NCI-H2081 treated with DMSO at 0.1 percent for 48 hours (cell line): ENCODE measurements around the gene ACADS.
"Not testable (repeated sequence)": the region's sequence is repeated elsewhere in the genome, so short reads cannot be mapped to it uniquely, and the experiment has no call there.

Experiments used
- DNase-seq: peaks from one replicate; lab custom pipeline; 2025; lab: John Stamatoyannopoulos, UW

Gene ACADS

DNA sequence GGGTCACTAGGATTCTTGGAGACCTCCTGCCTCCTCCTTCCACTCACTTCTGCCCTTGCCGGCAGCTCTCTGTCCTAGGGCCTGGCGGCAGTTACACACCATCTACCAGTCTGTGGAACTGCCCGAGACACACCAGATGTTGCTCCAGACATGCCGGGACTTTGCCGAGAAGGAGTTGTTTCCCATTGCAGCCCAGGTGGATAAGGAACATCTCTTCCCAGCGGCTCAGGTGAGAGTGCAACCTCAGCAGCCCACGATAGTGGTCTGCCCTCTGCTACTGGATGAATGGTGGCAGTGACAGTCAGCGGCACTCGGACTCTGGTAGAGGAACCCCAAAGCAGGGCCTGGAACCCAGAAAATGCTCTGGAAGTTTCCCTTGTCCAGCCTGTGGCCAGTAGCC lies 1.3 kb downstream of the ACADS start:
- DNase-seq, result no peak

DNA sequence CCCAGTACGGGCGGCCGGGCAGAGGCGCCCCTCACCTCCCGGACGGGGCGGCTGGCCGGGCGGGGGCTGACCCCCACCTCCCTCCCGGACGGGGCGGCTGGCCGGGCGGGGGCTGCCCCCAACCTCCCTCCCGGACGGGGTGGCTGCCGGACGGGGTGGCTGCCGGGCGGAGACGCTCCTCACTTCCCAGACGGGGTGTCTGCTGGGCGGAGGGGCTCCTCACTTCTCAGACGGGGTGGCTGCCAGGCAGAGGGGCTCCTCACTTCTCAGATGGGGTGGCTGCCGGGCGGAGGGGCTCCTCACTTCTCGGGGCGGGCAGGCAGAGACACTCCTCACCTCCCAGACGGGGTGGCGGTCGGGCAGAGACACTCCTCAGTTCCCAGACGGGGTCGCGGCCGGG lies 6.6 kb downstream of the ACADS start:
- not testable (repeated sequence) for DNase-seq

DNA sequence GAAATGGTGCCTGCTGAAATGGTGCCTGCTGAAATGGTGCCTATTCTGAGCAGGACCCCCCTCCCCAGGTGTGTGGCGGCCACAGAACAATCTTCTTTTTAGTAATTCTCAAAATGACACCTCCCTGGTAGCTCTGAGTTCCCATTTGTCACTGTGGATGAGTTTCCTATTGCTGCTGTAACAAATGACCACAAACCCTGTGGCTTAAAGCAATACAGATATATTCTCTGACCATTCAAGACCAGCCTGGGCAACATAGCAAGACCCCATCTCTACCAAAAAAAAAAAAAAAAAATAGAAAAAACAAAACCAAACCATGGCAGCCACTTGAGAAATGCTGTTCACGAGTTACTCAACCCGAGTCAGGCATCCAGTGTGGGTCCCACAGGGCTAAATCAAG lies 7.9 kb downstream of the ACADS start:
- DNase-seq, result no peak

DNA sequence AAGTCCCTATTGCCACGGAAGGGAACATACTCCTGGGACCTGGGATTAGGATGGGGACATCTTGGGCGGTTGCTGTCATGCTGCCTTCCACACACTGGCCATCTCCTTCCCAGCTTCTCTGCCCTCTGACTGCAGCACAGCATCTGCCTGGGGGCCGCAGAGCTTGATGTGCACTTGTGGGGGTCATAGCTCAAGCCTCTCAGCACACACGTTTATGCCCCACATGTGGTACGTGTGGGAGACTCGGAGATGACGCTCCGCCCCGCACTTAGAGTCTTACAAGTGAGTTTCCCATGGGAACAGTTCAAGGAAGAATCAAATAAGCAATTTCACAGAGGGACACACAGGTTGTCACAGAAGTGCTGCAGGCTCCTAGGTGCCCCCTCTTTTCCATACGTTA lies 8.6 kb downstream of the ACADS start:
- no peak for DNase-seq

DNA sequence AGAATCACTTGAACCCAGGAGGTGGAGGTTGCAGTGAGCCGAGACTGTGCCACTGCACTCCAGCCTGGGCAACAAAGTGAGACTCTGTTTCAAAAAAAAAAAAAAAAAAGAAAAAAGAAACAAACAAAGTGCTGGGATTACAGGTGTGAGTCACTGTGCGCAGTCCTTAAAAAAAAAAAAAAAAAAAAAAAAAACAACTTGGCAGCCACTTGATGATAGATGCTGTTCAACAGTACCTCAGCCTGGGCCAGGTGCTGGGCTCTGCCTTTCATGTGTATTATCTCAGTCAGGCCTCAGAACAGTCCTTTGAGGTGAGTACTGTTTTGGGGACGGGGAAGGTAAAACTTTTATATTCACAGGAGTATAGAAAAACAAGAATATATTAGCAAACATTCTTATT lies 9.6 kb downstream of the ACADS start:
- DNase-seq, result no peak

DNA sequence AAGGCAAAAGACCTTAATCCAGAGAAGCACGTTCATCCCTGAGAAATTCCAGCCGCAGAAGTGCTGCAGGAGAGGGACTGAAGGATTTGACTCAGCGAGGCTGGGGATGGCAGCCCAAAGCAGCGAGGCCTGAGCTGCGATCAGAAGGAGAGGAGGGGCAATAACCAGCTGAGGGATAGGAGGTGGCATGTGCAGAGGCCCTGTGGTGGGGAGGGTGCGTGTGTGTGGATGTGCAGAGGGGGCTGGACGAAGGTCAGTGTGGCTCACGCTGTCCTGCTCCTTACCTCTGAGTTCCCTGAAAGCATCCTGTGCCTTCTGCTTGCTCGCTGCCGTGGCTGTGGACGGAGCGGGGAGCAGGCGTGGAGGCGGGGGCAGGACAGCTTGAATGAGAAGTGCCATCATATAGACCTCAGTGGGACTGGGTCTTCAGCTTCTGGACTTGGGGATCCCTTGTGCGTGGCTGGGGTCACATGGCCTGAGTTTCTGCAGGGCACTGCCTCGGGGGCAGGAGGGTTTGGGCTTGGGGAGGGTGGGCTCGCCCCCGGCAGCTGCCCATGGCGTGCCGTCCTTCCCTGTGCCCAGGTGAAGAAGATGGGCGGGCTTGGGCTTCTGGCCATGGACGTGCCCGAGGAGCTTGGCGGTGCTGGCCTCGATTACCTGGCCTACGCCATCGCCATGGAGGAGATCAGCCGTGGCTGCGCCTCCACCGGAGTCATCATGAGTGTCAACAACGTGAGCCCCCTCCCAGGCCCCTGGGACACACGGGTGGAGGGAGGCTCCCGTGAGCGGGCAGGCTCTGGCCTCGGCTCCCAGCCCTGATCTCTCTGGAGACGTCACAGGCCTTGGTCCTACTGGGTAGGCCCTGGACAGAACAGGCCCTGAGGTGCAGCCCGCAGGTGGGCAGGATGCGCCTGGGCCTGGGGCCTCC lies 11.0 kb downstream of the ACADS start:
- no peak for DNase-seq

DNA sequence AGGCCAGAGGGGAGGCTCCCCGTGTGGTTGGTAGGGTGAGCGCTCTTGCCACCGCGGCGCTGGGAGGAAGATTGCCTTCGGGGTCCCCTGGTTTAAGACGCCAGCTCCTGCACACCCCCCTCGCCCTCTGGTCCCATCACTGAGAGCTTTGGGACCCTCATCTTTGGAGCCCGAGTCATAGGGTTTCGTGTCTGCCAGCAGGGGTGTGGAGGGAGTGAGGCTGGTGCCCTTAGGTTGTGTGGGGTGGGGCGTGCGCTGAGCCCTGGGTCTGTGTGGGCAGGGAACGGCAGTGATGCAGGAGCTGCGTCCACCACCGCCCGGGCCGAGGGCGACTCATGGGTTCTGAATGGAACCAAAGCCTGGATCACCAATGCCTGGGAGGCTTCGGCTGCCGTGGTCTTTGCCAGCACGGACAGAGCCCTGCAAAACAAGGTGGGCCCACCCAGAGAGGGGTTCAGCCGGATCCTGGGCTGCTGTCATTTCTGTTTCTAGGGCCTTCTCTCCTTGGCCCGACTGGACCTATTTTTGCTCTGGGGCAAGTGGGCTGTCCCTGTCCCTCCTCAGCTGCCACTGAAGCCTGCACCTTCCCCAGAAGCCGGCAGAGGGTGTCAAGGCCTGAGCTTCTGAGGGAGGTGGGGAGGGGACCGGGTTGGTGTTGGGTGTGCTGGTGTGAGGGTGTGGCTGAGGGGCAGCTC lies 12.1 kb downstream of the ACADS start:
- DNase-seq, result no peak

DNA sequence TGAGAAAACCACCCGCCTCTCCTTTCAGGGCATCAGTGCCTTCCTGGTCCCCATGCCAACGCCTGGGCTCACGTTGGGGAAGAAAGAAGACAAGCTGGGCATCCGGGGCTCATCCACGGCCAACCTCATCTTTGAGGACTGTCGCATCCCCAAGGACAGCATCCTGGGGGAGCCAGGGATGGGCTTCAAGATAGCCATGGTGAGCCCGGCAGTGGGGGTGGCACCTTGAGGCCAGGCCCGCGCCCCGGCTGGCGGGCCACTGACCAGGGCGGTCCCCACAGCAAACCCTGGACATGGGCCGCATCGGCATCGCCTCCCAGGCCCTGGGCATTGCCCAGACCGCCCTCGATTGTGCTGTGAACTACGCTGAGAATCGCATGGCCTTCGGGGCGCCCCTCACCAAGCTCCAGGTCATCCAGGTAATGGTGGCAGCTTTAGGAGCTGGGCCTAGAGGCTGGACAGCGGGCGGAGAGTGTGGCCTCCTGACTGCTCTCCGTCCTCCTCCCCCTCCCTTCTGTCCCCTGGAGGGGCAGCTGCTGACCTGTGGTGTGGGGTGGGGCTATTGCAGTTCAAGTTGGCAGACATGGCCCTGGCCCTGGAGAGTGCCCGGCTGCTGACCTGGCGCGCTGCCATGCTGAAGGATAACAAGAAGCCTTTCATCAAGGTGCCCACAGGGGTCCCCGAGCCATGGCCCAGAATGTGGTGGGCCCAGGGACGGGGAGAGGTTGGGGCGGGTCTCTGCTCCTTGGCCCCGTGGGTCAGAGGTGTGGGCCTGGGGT lies 12.8 kb downstream of the ACADS start:
- no peak for DNase-seq

DNA sequence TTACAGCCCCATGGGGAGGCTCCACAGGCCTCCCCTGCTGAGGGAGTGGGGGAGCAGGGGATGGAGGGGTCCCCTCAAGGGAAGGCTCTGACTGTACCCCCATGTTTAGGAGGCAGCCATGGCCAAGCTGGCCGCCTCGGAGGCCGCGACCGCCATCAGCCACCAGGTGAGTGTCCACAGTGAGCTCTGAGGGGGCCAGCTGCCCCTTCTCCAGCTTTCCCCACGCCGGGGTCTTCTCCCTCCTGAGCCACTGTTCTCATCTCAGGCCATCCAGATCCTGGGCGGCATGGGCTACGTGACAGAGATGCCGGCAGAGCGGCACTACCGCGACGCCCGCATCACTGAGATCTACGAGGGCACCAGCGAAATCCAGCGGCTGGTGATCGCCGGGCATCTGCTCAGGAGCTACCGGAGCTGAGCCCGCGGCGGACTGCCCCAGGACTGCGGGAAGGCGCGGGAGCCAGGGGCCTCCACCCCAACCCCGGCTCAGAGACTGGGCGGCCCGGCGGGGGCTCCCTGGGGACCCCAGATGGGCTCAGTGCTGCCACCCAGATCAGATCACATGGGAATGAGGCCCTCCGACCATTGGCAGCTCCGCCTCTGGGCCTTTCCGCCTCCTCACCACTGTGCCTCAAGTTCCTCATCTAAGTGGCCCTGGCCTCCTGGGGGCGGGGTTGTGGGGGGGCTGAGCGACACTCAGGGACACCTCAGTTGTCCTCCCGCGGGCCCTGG lies 13.6 kb downstream of the ACADS start:
- no peak for DNase-seq

DNA sequence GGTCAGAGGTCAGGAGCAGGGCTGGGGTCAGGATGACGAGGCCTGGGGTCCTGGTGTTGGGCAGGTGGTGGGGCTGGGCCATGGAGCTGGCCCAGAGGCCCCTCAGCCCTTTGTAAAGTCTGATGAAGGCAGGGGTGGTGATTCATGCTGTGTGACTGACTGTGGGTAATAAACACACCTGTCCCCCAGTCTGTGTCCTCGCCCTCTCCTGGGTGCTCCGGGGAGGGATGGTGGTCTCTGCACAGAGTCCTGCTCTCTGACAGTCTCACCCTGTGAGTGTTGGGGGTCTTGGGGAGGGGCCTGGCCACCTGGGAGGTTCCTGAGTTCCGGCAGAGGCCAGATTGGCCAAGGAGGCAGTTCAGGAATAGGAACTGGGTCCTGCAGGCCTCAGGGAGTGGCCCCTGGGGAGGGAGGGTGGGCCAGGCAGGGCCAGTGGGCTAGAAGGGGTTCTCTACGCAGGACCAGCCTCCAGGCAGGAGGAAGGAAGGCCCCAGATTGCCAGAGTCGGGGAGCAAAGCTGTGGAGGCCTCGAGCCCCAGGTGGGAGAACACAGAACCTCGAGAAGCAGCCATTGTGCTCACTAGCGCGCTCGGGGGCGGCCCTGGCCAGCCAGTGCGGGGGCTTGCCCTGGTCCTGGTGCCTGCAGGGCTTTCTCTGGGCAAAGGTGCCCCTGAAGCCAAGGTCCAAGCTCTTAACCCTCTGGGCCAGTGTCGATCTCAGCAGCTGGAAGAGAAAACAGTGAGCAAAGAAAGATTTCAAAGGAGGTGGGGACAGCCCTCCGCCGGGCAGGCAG lies 14.4 kb downstream of the ACADS start:
- DNase-seq, result no peak

DNA sequence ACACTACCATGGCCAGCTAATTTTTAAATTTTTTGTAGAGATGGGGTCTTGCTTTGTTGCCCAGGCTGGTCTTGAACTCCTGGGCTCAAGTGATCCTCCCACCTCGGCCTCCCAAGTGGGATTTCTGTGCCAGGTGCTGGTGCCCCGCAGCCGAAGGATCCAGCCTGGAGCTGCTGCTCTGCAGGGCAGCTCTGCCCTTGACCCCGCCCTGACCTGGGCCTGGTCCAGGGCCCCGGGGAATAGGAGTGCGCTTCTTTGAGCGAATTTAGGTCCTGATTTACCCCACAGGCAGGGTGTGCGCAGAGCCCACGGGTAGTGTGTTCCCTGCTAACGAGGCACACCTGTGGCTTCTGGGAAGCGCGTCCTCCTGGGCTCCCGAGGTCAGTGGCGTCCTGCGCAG lies 15.2 kb downstream of the ACADS start:
- DNase-seq, result no peak

DNA sequence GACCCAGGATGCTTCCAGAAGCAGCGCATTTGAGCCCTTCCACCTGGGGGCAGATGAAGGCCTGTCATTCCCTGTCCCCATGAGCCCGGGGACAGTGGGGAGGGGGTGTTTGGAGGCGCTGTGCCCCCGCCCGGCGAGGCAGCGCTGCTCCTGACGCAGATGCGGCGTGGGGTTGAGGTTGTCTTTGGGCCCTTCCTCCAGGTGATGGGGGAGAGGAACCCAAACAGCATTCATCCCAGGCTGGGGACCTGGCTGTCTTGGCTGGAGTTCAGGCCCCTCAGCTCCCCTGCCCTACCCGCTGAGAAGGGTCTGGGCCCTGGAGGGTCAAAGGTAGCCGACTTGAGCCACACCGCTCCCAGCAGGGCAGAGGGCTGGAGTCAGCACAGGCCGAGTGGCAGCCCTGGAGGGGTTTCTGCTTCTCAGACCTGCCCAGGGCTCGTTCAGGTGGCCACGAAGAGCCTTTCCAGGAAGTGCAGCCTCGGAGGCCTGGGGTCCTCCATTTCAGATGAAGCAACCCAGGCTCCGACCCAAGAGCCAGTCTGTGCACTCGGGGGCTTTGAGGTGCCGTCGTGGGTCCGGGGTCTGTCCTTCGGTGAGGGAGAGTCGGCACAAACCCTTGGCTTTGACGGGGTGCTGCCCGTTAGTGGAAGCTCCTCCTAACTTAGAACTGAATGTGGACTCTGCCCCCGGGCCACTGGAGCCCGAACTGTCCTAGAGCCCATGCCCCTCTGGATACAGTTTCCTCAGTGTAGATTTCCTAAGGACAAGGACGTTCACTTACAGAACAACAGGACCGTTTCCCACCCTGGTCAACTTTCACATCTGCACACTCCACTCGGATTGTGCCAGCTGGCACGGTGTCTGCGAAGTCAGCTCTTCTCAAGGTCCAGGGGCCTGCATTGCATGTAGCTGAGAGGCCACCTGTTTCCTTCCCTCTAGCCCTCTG lies 16.1 kb downstream of the ACADS start:
- DNase-seq, result no peak

DNA sequence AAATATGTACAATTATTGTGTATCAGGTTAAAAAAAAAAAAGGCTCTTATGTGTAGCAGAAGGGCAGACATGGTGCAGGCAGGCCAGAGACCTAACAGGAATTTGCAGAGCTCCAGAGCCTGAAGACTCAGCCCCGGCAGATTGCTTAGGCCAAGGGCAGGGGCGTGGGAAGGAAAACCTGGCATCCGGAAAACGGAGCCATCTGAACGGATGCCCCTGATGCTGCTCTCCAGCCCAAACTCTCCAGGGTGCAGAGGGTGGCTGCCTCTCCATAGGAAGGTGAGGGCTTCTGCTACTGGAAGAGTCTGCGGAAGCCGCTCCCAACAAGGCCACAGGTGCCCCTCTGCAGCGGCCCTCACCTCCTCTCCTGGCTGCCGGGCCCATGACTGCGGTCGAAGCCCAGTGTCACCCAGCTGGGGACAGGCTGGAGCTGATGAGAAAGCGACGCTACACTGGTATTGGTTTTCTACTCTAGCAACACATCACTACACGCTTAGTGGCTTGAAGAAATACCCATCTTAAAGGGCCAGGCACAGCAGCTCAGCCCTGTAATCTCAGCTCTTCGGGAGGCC lies 19.4 kb downstream of the ACADS start:
- no peak for DNase-seq

DNA sequence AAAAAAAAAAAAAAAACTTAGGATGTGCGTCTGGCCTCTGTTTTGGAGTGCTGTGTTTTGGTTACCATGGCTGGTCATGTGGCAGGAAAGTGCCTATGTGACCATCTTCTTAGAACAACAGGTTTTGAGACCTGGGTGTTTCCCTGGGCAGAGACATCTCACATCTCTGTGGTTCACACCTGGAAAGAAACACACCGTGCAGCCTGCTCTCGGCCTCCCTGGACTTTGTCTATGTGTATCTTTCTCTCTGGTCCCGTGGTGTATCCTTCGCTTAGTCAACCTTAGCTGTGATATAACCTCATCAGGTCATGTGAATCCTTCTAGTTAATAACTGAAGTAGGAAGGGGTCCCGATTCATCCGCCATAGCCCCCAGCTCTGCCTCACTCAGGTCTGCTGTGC lies 22.6 kb downstream of the ACADS start:
- DNase-seq, result no peak

DNA sequence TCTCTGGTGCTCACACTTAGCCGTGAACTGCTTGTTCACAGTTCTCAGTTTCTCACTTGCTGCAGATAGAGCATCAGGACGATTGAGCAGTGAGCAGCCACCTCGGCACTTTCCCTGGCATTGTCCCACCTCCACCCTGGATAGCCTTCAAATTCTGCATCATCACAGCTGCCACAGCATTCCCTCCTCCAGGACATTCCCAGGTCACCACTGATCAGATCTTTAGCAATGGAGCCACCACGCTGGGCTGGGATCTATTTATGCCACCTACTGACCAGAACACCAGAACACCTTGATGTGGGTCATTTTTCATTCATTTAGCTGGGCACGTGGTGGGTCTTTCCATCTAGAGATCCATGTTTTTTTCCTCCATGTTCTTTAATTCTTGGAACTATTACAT lies 23.6 kb downstream of the ACADS start:
- DNase-seq, result no peak

DNA sequence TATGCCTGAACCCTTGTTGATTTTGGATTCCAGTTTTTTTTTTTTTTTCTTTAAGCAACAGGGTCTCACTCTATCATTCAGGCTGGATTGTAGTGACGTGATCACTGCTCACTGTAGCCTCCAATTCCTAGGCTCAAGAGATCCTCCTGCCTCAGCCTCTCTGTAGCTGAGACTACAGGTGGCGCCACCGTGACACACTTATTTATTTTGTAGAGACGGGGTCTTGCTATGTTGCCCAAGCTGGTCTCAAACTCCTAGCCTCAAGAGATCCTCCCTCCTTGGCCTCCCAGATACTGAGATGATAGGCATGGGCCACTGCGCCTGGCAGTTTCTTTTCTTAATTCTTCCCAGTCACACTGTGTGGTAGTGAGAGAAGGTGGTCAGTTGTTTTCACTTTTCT lies 25.2 kb downstream of the ACADS start:
- no peak for DNase-seq

DNA sequence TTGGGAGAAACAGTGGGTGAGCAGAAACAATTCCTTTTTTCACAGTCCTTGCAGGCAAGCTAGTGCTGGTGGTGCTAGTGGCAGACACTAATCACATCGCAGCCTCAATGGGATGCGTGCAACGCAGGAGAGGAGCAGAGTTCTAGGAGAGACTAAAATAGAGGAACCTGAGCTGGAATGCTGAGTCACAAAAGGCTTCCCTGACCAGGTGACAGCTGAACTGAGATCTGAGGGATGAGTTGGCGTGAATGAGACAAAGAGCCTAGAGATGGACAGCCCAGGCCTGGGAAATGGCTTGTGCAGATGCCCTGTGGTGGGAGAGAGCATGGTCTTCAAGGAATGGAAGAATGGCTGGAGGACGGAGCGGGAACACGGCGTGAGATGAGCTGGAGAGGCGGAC lies 25.8 kb downstream of the ACADS start:
- DNase-seq, result no peak

DNA sequence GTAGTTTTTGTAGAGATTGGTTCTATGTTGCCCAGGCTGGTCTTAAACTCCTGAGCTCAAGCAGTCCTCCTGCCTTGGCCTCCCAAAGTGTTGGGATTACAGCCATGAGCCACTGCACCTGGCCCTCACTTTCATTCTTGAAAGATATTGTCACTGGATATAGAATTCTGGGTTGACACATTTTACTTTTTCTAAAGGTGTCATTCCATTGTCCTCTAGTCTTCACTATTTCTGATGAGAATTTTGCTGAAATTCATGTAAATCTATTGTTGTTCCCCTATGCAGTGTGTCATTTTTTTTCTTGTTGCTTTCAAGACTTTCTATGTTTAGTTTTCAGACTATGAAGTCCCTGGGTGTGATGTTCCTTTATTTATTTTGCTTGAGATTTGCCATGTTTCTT lies 29.2 kb downstream of the ACADS start:
- DNase-seq, result no peak

DNA sequence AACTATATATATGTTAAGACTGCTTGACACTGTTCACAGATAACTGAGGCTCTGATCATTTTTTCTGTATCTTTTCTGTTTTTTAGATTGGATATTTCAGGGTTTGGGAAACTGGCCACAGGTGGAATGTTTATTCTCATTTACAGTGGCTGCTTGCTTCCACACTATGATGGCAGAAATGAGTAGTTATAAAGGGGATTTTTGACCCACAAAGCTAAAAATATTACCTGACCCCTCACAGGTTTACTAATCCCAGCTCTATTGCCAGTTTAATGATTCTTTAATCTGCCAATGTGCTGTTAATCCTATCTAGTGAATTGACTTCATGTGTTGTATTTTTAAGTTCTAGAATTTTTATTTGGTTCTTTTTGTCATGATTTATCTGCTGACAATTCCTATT lies 29.6 kb downstream of the ACADS start:
- DNase-seq, result no peak
